ENCODE results near the gene BANK1. TPM values are rescaled to one million over a fixed set of nuclear protein-coding genes. Genes with fewer than 3 reads are reported as not detected.

Gene BANK1
- polyA plus RNA-seq, 1 donor from 2014 or later: not detected

DNA sequence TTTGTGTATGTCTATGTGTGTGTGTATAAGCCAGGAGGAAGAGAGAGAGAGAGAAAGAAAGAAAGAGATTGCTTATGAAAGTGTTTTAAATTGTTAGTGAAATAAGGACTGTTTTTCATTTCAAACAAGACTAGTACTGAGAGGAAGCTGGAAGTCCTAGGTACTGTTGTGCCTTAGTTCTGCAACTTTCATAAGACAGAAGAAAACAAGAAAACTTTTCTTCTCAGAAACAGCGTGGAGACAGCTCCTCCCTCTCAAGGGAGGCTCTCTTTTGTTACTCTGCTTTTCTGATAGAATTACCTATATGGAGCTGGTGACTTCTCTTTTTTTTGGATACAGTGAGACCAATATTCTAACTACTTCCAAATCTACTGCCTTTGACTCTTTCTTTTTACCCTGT is 62.5 kb downstream of the BANK1 start:
- Histone ChIP-seq H3K9ac (ENCODE audit: low read length) (no peak overlapping the region), H3K27me3 (ENCODE audit: insufficient read depth, low read depth, low read length) (no peaks in the 10 kb centered on the region), H3K4me2 (ENCODE audit: low read length) (no peak overlapping the region), H3K79me2 (replicated peaks; ENCODE audit: insufficient read depth, low read length) (no peaks in the 10 kb centered on the region), H4K20me1 (ENCODE audit: insufficient read depth) (no peaks in the 10 kb centered on the region), H3K9me3 (ENCODE audit: low read length) (no peaks in the 10 kb centered on the region), H3K4me3 (ENCODE audit: low read length) (no peak overlapping the region), H3K9me2 (ENCODE audit: insufficient read depth, low read length) (no peaks in the 10 kb centered on the region), H3F3A (ENCODE audit: insufficient read depth, low read length, poor library complexity, severe bottlenecking) (no peaks in the 10 kb centered on the region), H3K27ac (ENCODE audit: low read length) (no peak overlapping the region), H2AFZ (ENCODE audit: low read depth, low read length) (no peak overlapping the region), H3K36me3 (ENCODE audit: insufficient read depth, low read length) (no peaks in the 10 kb centered on the region)
- TF ChIP-seq EZH2 (IDR thresholded peaks at IDR 0.05; ENCODE audit: borderline replicate concordance, insufficient read depth, low read length, poor library complexity, severe bottlenecking) (no peak), CTCF (IDR thresholded peaks at IDR 0.05; ENCODE audit: poor library complexity, severe bottlenecking) (no peak), SMC3 (conservative IDR thresholded peaks at IDR 0.05; ENCODE audit: poor library complexity) (no peak), POLR2AphosphoS5 (IDR thresholded peaks at IDR 0.05) (no peak), EP300 (conservative IDR thresholded peaks at IDR 0.05; ENCODE audit: poor library complexity, severe bottlenecking) (no peak), TAF1 (IDR thresholded peaks at IDR 0.05; ENCODE audit: low read depth) (no peak), RAD21 (conservative IDR thresholded peaks at IDR 0.05) (no peak), MXI1 (conservative IDR thresholded peaks at IDR 0.05; ENCODE audit: poor library complexity, severe bottlenecking) (no peak)
- TF ChIP-seq, protein P1, sequence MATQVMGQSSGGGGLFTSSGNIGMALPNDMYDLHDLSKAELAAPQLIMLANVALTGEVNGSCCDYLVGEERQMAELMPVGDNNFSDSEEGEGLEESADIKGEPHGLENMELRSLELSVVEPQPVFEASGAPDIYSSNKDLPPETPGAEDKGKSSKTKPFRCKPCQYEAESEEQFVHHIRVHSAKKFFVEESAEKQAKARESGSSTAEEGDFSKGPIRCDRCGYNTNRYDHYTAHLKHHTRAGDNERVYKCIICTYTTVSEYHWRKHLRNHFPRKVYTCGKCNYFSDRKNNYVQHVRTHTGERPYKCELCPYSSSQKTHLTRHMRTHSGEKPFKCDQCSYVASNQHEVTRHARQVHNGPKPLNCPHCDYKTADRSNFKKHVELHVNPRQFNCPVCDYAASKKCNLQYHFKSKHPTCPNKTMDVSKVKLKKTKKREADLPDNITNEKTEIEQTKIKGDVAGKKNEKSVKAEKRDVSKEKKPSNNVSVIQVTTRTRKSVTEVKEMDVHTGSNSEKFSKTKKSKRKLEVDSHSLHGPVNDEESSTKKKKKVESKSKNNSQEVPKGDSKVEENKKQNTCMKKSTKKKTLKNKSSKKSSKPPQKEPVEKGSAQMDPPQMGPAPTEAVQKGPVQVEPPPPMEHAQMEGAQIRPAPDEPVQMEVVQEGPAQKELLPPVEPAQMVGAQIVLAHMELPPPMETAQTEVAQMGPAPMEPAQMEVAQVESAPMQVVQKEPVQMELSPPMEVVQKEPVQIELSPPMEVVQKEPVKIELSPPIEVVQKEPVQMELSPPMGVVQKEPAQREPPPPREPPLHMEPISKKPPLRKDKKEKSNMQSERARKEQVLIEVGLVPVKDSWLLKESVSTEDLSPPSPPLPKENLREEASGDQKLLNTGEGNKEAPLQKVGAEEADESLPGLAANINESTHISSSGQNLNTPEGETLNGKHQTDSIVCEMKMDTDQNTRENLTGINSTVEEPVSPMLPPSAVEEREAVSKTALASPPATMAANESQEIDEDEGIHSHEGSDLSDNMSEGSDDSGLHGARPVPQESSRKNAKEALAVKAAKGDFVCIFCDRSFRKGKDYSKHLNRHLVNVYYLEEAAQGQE (IDR thresholded peaks at IDR 0.05; ENCODE audit: borderline replicate concordance): no peak

GRCh38 chr4:101853691-101854090 is 63.2 kb downstream of the BANK1 start:
- no peaks in the 10 kb centered on the region for H3F3A ChIP-seq (ENCODE audit: insufficient read depth, low read length, poor library complexity, severe bottlenecking)
- H3K9me2 ChIP-seq (ENCODE audit: insufficient read depth, low read length): no peaks in the 10 kb centered on the region
- TF ChIP-seq CTCF (IDR thresholded peaks at IDR 0.05; ENCODE audit: poor library complexity, severe bottlenecking) (no peak), TAF1 (IDR thresholded peaks at IDR 0.05; ENCODE audit: low read depth) (no peak), POLR2AphosphoS5 (IDR thresholded peaks at IDR 0.05) (no peak), EZH2 (IDR thresholded peaks at IDR 0.05; ENCODE audit: borderline replicate concordance, insufficient read depth, low read length, poor library complexity, severe bottlenecking) (no peak), RAD21 (conservative IDR thresholded peaks at IDR 0.05) (no peak), SMC3 (conservative IDR thresholded peaks at IDR 0.05; ENCODE audit: poor library complexity) (no peak)
- H3K4me2 ChIP-seq (ENCODE audit: low read length): no peak overlapping the region
- H2AFZ ChIP-seq (ENCODE audit: low read depth, low read length): no peak overlapping the region
- no peaks in the 10 kb centered on the region for H3K36me3 ChIP-seq (ENCODE audit: insufficient read depth, low read length)
- no peaks in the 10 kb centered on the region for H4K20me1 ChIP-seq (ENCODE audit: insufficient read depth)
- H3K27me3 ChIP-seq (ENCODE audit: insufficient read depth, low read depth, low read length): no peaks in the 10 kb centered on the region
- no peak overlapping the region for H3K4me3 ChIP-seq (ENCODE audit: low read length)
- H3K9ac ChIP-seq (ENCODE audit: low read length): no peak overlapping the region
- no peak overlapping the region for H3K27ac ChIP-seq (ENCODE audit: low read length)
- no peaks in the 10 kb centered on the region for H3K9me3 ChIP-seq (ENCODE audit: low read length)
- H3K79me2 ChIP-seq (replicated peaks; ENCODE audit: insufficient read depth, low read length): no peaks in the 10 kb centered on the region
